Measurements from ENCODE around the gene SLC25A28. TPM values are rescaled to one million over a fixed set of nuclear protein-coding genes. Genes with fewer than 3 reads are reported as not detected.

The SLC25A28 gene, protein sequence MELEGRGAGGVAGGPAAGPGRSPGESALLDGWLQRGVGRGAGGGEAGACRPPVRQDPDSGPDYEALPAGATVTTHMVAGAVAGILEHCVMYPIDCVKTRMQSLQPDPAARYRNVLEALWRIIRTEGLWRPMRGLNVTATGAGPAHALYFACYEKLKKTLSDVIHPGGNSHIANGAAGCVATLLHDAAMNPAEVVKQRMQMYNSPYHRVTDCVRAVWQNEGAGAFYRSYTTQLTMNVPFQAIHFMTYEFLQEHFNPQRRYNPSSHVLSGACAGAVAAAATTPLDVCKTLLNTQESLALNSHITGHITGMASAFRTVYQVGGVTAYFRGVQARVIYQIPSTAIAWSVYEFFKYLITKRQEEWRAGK
- 10 to 100 TPM; 24.7 to 41.1 (median 30.9) TPM for polyA plus RNA-seq (ENCODE audit: insufficient read length in 10 of 10)
- long read RNA-seq, donor 1, transcript SLC25A28-201 (4 exons, 1,451 nt) = major isoform, 5 of 6 reads
- long read RNA-seq, donor 1, partial matches to known transcripts = 0 of 6 reads
- long read RNA-seq, donor 1, other reads (novel, unspliced or antisense) = 0 of 6 reads
- long read RNA-seq, donor 2, transcript SLC25A28-201 (4 exons, 1,451 nt) = major isoform, 5 of 7 reads
- long read RNA-seq, donor 2, partial matches to known transcripts = 0 of 7 reads
- long read RNA-seq, donor 2, other reads (novel, unspliced or antisense) = 0 of 7 reads
- long read RNA-seq, donor 3 = 0 reads
- long read RNA-seq, donor 4, partial matches to known transcripts = 0 of 4 reads
- long read RNA-seq, donor 4, other reads (novel, unspliced or antisense) = 0 of 4 reads
- long read RNA-seq, donor 5, transcript SLC25A28-201 (4 exons, 1,451 nt) = major isoform, 5 of 8 reads
- long read RNA-seq, donor 5, partial matches to known transcripts = 0 of 8 reads
- long read RNA-seq, donor 5, other reads (novel, unspliced or antisense) = 0 of 8 reads
- long read RNA-seq, donor 6, partial matches to known transcripts = 0 of 4 reads
- long read RNA-seq, donor 6, other reads (novel, unspliced or antisense) = 0 of 4 reads
- long read RNA-seq, donor 7, partial matches to known transcripts = 0 of 5 reads
- long read RNA-seq, donor 7, other reads (novel, unspliced or antisense) = 0 of 5 reads
- long read RNA-seq, donor 8, transcript SLC25A28-201 (4 exons, 1,451 nt) = major isoform, 5 of 5 reads
- long read RNA-seq, donor 8, partial matches to known transcripts = 0 of 5 reads
- long read RNA-seq, donor 8, other reads (novel, unspliced or antisense) = 0 of 5 reads
- long read RNA-seq, donor 9 = 0 reads

DNA sequence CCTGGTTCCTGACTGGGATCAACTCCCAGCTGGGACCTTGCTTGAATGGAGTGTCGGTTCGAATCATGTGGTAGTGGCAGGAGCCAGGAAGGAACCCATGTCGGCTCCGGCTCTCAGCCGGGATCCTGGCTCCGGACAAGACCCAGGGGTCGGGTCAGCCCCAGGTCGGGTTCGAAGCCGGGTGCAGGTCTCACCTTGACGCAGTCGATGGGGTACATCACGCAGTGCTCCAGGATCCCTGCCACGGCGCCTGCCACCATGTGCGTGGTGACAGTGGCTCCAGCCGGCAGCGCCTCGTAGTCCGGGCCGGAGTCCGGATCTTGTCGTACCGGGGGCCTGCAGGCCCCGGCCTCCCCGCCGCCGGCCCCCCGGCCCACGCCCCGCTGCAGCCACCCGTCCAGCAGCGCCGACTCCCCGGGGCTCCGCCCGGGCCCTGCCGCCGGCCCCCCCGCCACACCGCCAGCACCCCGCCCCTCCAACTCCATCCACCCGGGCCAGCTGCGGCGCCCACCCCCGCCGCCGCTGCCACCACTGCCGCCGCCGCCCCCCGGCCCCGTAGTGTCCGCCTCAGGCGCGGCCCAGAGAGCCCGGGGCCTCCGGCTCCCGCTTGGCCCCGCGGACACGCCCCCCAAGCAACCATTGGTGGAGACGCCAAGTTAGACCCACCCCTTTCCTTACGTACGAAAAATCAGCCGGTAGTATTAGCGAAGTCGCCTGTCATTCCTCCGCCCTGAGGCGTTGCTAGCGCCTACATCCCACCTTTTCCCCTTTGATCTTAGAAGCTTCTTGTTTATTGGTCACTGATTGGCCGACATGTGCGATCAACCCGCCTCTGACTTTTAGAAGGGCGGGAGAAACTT is at the start of gene SLC25A28:
Gene SLC25A28 (minus strand): TSS at position 589 of the 860 bp plus-strand sequence. CDS start 104 bp downstream, at position 485.
- DNase-seq = peak; percentile 98 to 100 (median 99)

DNA sequence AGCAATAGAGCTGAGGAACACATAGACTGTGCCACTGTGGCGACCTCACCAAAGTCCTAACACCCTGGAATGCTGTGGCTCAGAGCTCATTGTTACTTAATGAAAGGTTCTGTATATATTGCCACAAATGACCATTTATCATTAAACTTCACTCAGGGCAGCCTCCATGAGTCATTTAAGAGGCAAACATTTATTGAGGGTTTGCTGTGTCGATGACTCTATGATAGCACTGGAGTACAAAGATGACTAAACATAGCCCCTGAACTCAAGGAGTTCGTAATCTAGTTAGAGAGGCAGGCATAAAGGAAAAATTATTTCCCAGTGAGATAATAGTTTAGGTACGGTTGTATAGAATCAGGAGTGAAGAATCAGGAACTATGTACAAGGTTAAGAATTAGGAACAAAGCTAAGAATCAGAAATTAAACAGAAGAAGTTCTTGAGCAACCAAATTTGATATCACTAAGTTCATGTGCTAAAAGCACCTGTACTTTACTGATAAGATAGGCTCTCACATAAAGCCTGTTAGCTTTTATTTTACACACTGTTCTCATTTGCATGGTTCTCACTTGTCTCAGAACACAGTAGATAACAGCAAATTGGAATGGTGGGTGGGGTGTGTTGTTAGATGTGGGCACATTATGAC is 47.0 kb upstream of the SLC25A28 start:
- peak in 1 of 3 donors; percentile 81 for DNase-seq

DNA sequence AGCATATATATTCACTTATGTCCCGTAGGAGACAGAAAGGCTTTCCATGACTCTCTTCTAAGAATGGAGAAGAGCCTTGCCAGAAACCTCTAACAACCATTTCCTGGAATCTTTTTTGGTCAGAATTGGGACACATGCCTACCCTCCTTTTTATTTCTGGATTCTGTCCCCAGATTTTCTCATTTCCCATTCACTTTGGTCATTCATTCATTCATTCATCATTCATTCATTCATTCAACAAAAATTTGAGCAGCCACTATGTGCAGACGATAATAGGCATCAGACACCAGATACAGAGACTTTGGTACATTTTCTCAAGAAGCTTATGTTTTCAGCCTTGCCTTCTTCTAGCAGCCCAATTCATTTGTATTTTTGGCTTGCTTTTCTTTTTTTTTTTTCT is 45.1 kb upstream of the SLC25A28 start:
- no peak for DNase-seq

- peak in 1 of 3 donors; percentile 36 for DNase-seq
Measured at GRCh38 chr10:99661377-99661763, 41.1 kb upstream of the SLC25A28 start.

DNA sequence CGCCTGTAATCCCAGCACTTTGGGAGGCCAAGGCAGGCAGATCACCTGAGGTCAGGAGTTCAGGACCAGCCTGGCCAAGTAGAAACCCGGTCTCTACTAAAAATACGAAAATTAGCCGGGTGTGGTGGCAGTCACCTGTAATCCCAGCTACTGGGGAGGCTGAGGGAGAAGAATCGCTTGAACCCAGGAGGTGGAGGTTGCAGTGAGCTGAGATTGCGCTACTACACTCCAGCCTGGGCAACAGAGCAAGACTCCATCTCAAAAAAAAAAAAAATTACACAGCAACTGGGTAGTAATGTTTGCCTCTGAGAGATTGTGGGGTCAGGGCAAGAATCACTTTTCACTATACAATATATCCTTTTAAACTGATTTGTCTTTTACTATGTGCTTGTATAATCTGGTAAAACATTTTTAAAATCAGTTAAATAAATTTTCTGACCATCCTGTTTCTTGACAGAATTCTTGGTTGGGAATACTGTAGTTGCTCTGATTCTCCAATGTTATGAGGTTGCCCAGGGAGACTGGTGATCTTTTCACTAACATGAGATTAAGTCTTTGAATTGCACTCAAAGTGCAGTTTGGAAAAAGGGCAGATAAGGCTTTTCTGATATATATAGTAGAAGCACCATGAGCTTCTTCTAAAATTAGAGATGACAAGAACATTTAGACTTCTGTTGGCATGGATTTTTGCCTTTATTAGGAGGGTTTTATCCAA is 40.6 kb upstream of the SLC25A28 start:
- no peak for DNase-seq

DNA sequence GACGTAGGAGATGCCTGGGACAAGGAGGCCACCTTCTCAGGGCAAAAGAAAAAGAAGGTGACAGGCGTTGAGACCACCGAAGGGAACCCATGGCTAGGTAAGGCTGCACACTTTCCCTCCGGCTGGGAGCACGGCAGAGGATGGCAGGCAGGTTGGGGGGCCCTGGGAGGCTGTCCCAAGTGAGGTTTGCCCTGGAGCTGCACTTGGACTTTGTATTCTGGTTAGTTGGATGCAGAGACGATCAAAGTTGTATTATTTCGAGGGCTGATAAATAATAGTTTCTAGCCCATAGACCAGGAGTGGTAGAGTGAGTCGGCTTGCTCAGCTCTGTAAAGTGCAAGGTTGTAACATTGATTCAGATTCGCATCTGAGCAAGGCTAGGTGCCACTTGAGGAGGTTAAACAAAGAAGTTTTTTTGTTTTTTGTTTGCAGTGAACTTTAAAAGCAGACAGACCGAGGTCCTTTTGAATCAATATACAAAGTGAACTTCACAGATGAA is 39.7 kb upstream of the SLC25A28 start:
- DNase-seq = peak in 1 of 3 donors; percentile 20

DNA sequence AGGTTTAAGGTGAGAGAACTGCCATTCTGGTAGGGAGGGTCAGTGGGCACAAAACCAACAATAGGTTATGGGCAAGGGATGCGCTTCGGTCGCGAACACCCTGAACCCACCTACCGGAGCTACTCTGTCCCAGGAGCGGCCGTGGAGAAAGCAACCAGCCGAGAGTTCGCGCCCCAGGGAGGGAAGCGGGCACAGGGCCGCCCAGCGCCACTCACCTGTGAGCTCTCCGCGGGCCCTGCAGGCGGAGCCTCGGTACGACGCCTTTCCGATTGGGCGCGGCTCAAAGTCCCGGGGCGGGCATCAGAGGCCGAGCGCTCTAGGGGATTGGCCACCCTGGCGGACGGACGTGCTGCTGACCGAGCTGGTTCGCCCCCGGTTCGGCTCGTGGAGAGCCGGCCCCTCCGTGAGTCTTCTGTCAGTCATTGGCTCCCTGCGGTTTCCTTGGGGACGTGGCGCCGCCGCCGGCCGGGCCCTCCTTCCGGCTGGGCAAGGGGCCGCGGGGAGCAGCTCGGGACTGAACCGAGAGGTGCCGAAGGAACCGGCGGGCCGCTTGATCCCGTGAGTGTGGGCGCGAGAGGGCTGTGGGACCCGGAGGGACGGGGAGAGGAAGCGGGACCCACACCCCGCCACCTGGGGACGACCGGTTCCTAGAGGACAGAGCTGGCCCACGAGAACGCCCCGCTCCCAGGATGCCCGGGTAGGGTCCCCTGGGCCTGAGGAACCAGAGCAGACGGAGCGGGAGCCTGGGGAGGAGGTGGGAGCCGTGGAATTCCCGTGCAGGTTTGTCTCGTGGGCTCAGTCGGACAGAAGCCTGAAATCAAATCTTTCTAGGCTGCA is 39.0 kb upstream of the SLC25A28 start, which contains the start of gene ENTPD7:
Gene ENTPD7 (plus strand): TSS at position 479 of the 837 bp plus-strand sequence. CDS start 448 bp downstream, outside the sequence.
- peak; percentile 84 to 92 (median 91) for DNase-seq

DNA sequence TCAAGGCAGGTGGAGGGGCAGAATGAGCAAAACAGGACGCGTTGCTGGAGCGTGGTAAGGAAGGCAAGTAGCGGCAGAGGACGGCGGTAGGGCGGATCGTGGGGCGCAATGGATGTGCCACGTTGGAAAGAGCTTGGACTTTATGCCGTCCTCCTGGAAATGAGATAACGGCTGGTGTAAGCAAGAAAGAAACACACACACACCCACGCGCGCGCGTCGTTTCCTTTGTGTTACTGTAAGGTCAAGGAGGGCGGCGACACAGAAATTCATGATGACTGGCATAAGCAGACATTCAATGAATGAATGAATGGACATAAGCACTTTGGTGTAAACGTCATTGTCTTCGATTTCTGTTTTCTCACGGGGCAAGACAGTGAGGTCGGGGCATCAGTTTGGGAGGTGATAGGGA is 38.4 kb upstream of the SLC25A28 start:
- peak in 2 of 3 donors; percentile 10 to 45 for DNase-seq

DNA sequence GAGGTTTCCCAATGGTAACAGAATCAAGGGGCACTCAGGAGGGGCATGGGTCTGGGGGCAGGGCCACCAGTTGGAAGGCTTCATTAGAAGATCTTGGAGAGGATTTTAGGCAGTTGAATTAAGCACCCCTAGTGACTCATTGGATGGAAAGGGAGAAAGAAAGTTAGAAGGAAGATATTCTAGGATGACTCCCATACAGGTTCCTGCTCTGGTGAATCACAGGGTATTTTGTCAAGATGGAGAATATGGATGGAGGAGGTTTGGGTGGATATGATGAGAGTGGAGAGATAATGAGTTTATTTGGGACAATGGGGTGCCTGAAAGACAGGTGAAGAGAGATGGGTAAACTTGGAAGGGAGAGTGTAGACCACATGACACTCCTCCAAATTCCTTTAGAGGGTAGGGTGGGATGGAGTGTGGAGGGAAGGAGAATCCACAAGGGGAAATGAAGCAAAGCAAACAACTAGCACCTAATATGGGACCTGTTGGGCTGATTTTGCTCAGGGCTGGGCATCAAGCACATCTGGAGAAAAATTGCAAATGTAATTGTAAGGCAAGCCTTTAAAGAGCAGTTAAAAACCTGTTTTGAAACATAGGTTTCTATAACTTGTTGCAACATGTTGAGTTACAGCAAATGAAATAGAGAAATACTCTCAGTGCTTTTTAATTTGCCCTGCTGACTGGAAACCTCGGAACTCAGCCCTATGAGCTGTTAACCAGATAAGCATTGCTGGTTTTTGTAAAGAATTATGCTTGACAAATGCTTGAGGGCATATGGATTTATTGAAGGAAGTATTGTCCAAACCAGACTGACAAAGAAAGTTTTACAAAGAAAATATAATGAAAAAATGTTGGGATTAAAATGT is 36.2 kb upstream of the SLC25A28 start:
- DNase-seq = no peak

- no peak for DNase-seq
Measured at GRCh38 chr10:99654390-99655175, 34.3 kb upstream of the SLC25A28 start.

GRCh38 chr10:99652800-99653390 is 32.7 kb upstream of the SLC25A28 start:
- no peak for DNase-seq

- no peak for DNase-seq
Measured at GRCh38 chr10:99648717-99649116, 28.5 kb upstream of the SLC25A28 start.

DNA sequence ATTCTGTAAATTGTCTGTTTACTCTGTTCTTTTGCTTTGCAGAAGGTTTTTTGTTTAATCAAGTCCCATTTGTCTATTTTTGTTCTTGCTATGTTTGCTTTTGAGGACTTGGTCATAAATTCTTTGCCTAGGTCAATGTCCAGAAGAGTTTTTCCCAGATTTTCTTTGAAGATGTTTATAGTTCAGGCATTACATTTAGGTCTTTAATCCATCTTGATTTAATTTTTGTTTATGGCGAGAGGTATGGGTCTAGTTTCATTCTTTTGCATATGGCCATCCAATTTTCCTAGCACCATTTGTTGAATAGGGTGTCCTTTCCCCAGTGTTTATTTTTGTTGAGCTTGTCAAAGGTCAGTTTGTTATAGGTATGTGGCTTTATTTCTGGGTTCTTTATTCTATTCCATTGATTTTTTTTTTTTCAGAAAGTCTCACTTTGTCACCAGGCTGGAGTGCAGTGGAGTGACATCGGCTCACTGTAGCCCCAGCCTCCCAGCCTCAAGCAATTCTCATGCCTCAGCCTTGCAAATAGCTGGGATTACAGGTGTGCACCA is 27.4 kb upstream of the SLC25A28 start:
- DNase-seq = no peak

DNA sequence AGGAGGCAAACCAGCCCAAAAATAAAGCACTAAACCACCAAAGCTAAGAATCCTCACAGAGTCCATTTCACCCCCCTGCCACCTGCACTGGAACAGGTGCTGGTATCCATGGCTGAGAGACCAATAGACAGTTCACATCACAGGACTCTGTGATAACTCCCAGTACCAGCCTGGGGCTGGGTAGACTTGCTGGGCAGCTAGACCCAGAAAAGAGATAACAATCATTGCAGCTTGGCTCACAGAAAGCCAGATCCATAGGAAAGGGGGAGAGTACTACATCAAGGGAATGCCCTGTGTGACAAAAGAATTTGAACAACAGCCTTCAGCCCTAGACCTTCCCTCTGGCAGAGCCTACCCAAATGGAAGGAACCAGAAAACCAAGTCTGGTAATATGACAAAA is 13.6 kb upstream of the SLC25A28 start:
- no peak for DNase-seq

- no peak for DNase-seq
Measured at GRCh38 chr10:99631496-99631895, 11.3 kb upstream of the SLC25A28 start.

- no peak for DNase-seq
Measured at GRCh38 chr10:99630991-99631390, 10.8 kb upstream of the SLC25A28 start.
